GM18867 (cell line): Measurements from ENCODE around the gene RUNDC3A.
"Not testable (repeated sequence)": the region's sequence is repeated elsewhere in the genome, so short reads cannot be mapped to it uniquely, and the experiment has no call there.

ENCODE experiments used
- ATAC-seq: cut with Tn5 transposase; IDR thresholded peaks from one replicate; pipeline ENCODE4 v1.9.1; 2021; ENCODE audit warnings: mild to moderate bottlenecking, moderate library complexity; ENCODE audit not compliant: unreplicated experiment

Gene RUNDC3A

DNA sequence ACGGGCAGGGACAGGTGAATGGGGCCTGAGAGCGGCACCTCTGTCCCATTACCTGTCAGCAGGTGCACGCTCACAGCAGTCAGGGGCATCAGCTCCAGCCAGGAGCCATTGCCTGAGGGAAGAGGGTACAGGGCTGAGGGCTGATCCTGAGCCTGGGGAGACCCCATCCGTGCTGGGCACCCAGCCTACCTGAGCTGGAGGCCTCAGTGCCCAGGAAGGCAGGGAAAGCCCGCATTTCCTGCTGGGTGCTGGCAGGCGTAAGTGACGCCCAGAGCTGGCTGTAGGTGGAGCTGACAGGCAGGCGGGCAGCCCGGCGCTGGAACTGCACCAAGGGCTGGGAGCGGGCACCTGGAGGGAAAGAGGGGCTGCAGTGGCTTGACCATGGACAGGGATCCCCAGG is 47.8 kb downstream of the RUNDC3A start:
- no peak for ATAC-seq

GRCh38 chr17:44358066-44358465 is 49.7 kb downstream of the RUNDC3A start:
- ATAC-seq, result no peak

DNA sequence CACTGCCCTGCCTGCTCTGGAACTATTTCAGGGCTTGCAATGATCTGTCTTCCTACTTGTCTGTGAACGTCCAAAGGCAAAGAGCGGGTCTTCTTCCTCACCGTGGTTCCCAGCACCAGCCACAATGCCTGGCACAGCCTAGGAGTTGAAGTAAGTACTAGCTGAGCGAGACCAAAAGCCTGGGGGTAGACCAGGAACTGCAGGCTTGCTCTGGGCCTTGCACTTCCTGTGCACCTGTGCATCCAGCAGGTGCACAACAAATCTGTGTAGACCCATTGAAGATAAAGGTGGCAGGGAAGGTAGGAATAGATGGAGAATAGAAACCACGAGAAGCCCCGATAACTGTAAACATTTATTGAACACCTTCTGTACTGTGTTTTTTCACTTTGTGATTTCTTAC is 50.6 kb downstream of the RUNDC3A start:
- ATAC-seq, result no peak

DNA sequence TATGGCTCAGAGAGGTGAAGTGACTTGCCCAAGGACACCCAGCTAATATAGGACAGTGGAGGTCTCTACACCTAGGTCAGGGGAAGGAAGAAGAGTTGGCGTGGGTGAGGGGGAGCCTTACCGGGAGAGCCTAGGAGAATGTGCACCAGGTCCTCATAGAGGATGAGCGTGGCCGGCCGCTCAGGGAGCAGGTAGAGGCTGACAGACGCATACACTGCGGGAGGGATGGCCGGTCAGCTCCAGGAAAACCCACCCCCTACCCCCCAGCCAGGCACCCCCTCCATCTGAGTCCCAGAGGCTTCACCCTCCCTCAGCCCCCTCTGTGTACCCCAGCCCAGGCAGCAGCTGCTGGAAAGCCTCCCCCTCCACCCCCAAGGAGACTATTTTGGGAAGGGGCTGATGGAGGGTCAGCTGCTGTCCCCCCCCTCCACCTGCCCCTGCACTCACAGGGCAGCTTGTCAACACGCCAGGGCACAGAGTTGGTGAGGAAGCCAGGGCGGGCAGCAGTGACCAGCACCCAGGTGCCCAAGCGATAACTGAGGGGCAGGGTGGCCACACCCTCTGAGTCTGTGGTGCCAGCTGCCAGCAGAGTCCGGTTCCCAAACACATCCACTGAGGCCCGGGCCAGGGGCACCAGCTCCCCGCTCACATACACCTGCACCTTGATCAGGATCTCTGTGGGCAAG is 51.2 kb downstream of the RUNDC3A start:
- ATAC-seq, result no peak

- no peak for ATAC-seq
These were observed 51.7 kb downstream of the RUNDC3A start for GRCh38 chr17:44360144-44360533.

DNA sequence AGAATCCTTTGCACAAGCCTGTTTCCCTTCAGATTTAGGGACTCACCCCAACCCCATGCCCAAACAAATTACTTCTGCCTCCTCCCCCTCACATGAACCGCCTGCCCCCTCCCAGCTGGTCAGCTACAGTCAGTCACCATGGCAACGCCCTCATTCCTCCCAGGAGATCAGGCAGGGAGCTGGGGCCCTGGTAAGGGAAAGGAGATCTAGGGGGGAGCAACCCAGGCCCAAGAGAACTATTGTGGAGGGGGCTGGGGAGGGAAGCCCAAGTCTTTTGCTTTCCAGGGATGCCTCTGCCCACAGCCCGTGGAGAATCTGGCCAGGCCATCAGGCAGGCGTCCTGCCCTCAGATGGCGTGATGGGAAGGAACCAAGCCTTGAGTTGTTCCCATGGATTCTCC is 52.4 kb downstream of the RUNDC3A start:
- ATAC-seq, result no peak

DNA sequence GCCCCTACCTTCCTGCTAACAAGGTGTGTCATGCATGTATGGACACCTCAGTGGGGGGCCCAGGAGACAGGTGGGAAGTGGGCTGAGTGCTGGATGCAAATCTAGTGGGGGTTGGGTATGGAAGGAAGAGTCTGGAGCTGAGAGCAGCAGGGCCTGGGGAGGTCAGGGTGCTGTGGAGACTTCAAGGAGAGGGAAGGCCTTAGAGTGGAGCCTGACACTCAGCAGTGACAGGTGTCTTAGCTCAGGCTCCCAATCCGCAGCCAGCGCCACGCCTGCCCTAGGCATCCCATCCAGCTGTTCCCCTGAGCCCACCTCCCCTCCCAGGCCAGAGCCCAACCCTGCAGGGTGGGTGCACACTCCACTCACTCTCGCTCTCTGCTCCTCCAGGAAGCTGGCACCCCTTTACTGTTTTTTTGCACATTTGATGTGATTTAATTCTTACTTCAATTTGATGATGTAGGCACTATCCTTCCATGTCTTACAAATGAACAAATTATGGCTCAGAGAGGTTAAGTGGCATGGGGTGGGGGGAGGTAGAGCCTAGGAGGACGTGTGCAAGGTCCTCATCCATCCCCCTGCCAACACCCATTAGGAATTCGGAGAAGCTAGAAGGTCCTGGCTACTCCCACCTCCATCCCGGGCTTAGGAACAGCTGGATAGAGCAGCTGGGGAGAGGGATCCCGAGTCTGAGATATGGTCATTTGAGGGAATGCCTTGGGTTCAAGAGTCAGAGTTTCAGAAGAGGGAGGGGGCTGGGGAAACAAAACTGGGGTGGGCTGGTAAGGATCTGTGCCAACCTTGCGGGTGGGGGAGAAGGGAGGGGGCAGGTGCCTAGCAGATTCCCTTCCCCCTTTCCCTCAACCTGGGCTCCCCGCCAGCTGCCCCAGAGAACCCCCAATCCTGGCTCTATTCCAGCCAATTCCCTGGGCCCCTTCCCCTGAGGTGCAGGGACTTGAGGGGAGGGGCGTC is 53.2 kb downstream of the RUNDC3A start:
- ATAC-seq, result no peak

DNA sequence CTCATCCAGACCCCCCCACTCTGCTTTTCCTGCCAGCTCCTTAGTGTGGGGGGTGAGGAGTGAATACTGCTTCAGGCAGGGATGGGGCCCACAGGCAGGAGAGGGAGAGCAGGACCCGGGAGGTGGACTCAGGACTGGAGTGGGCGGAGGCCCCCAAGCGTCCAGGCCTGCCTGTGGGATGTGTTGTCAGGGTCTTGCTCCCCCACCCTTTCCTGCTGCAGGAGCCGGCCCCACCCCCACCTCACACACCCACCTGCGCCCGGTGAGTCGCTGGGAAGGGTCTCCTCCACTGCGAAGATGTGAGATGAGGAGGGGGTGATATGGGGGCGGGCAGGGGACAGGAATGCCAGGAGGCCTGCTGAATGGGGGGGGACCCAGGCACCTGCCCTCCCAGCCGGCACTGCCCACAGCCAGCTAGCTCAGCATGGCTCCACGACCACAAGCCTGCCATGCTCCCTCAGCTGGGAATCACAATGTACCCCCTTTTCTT is 54.1 kb downstream of the RUNDC3A start:
- ATAC-seq, result no peak

DNA sequence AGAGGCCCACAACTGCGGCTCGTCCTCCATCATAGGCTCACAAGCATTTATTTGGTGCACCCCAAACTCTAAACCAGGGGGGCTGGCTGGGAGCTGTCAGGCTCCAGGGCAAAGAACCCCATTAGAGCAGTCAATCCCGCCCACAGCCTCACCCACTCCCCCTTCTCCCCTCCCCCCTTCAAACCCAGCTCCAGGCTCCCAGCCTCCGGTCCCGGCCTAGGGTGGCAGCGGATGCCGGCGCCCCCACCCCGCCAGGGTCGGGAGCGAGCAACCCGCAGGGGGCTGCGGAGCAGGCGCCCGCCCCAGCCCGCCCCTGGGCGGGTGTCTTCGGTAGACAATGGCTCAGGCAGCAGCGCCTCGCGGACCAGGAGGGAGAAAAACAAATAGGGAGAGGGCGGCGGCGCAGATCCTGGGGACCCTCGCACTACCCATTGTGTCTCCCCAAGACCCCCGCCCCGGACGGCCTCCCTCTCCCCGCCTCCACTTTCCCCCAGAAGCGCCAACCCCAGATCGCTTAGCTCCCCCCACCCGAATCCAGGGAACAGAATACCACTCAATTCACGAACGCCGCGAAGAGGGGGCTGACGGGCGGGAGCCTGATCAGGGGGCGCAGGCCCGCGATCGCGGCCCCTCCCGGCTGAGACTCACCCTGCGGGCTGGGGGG is 54.7 kb downstream of the RUNDC3A start:
- ATAC-seq, result no peak

GRCh38 chr17:44363613-44364159 is 55.3 kb downstream of the RUNDC3A start, which contains the start of gene FAM171A2:
FAM171A2 (minus strand) TSS chr17:44363853; CDS start chr17:44363714, 139 bp downstream.
- peak; percentile 48 for ATAC-seq

DNA sequence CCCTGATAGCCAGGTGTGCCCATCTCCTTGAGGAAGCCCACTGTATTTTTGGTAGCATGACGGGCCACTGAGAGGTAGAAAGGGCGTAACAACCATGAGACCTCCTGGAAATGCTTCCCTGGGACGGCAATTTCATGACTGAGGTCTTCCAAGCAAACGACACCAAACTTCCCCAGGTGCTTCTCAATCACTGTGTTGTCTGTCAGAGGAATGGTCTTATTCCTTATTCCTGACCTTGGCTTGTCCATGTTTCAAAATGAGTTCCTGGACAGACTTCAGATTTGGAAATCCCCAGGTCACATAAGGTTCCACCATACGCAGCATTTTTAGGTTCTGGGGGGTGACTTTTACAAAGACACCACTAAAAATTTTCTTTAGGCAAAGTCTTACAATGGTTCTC is 56.6 kb downstream of the RUNDC3A start:
- not testable (repeated sequence) for ATAC-seq

- no peak for ATAC-seq
These were observed 59.0 kb downstream of the RUNDC3A start for GRCh38 chr17:44367231-44367979.
